ENCODE measurements around the gene GRAMD1A.

DNA sequence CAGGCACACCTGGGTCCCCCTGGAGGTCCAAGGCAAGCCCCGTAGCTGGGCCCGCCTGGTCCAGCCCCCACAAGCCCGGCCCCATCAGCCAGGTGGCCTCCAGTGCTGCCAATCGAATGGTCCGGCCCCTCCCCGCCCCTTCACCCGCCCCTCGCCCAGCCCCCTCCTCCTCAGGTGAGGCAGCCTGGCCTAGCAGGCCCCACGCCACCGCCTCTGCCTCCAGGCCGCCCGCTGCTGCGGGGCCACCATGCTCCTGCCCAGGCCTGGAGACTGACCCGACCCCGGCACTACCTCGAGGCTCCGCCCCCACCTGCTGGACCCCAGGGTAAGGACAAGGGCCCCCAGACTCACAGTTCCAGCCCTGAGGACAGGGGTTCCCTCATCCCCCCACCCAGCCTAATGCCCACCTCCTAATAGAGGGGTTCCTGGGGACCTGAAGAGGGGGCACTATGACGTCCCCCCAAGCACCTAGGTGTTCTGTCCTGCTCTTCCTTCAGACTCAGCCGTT, 41.5 kb downstream of the GRAMD1A start, which contains the start of gene HPN:
- TF ChIP-seq, protein P1, sequence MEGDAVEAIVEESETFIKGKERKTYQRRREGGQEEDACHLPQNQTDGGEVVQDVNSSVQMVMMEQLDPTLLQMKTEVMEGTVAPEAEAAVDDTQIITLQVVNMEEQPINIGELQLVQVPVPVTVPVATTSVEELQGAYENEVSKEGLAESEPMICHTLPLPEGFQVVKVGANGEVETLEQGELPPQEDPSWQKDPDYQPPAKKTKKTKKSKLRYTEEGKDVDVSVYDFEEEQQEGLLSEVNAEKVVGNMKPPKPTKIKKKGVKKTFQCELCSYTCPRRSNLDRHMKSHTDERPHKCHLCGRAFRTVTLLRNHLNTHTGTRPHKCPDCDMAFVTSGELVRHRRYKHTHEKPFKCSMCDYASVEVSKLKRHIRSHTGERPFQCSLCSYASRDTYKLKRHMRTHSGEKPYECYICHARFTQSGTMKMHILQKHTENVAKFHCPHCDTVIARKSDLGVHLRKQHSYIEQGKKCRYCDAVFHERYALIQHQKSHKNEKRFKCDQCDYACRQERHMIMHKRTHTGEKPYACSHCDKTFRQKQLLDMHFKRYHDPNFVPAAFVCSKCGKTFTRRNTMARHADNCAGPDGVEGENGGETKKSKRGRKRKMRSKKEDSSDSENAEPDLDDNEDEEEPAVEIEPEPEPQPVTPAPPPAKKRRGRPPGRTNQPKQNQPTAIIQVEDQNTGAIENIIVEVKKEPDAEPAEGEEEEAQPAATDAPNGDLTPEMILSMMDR (IDR thresholded peaks at IDR 0.05): no peak
- TF ChIP-seq POLR2A (IDR thresholded peaks at IDR 0.05): no peak
